A549 (cell line): ENCODE results near the gene SET.

Experiments used
- BHLHE40 ChIP-seq: IDR thresholded peaks from 2 replicates; pipeline ENCODE4 v1.6.1; 2012; ENCODE audit warnings: low read depth, low read length, inconsistent platforms
- CBX8 ChIP-seq: fragments of 200-600 bp; sonication (generic); IDR thresholded peaks from 2 replicates; pipeline ENCODE4 v1.6.1; 2016
- CEBPB ChIP-seq, 2 experiments: fragments of >200 bp in 1 of 2; sonication (Bioruptor Twin) in 1 of 2; formaldehyde crosslinking in 1 of 2; IDR thresholded peaks; 2 replicates each; pipeline ENCODE4 v1.6.1; 2012 to 2016
- CHD2 ChIP-seq: fragments of 150-350 bp; IDR thresholded peaks from 2 replicates; pipeline ENCODE4 v1.6.1; 2014; ENCODE audit warnings: low read length; ENCODE audit not compliant: partially characterized antibody
- CTCF ChIP-seq: fragments of >200 bp; sonication (Bioruptor Twin); formaldehyde crosslinking; IDR thresholded peaks from 3 replicates; pipeline ENCODE4 v1.5.1; 2016
- E2F6 ChIP-seq: IDR thresholded peaks from 2 replicates; pipeline ENCODE4 v1.6.1; 2012; ENCODE audit warnings: low read depth, borderline replicate concordance
- EP300 ChIP-seq, 2 experiments: fragments of >200 bp; sonication (Bioruptor Twin); formaldehyde crosslinking; IDR thresholded peaks; 2 replicates in 1 of 2; 3 replicates in 1 of 2; pipeline ENCODE4 v1.6.1; 2016 to 2017
- MAZ ChIP-seq: fragments of 150-350 bp; IDR thresholded peaks from 2 replicates; pipeline ENCODE4 v1.6.1; 2014; ENCODE audit warnings: antibody characterized with exemption, low read depth, low read length, borderline replicate concordance
- PBX3 ChIP-seq: IDR thresholded peaks from 2 replicates; pipeline ENCODE4 v1.6.1; 2012
- POLR2A ChIP-seq: IDR thresholded peaks from 2 replicates; pipeline ENCODE4 v1.6.1; 2012; ENCODE audit warnings: mild to moderate bottlenecking, low read length
- RAD21 ChIP-seq, 2 experiments: fragments of >200 bp in 1 of 2; sonication (Bioruptor Twin) in 1 of 2; formaldehyde crosslinking in 1 of 2; IDR thresholded peaks in 1 of 2; conservative IDR thresholded peaks in 1 of 2; 2 replicates in 1 of 2; 3 replicates in 1 of 2; pipeline ENCODE4 v1.6.1; 2012 to 2018; ENCODE audit warnings: inconsistent platforms in 1 of 2
- TP53 ChIP-seq: fragments of 250-450 bp; sonication (Bioruptor Pico); IDR thresholded peaks from 2 replicates; pipeline ENCODE4 v1.5.0; 2021; ENCODE audit warnings: mild to moderate bottlenecking, moderate library complexity
- USF2 ChIP-seq: fragments of 450-650 bp; IDR thresholded peaks from 2 replicates; pipeline ENCODE4 v1.6.1; 2014; ENCODE audit warnings: antibody characterized with exemption
- ZFP36 ChIP-seq: fragments of 450-650 bp; IDR thresholded peaks from 2 replicates; pipeline ENCODE4 v1.6.1; 2014; ENCODE audit warnings: borderline replicate concordance; ENCODE audit not compliant: partially characterized antibody

- TF ChIP-seq EP300 (IDR thresholded peaks at IDR 0.05) (no peak), CBX8 (no peak), PBX3 (no peak), CEBPB (IDR thresholded peaks at IDR 0.05) (no peak), MAZ (no peak), CTCF (no peak), CHD2 (no peak), ZFP36 (no peak), USF2 (no peak), POLR2A (no peak), E2F6 (no peak), RAD21 (conservative IDR thresholded peaks at IDR 0.05 in 1 of 2, IDR thresholded peaks at IDR 0.05 in 1 of 2) (no peak), TP53 (CRISPR knock-in tag) (no peak), BHLHE40 (no peak)
These were observed 18.4 kb downstream of the SET start for GRCh38 chr9:128707446-128707845.
